NCI-H510A treated with DMSO at 0.1 percent for 48 hours (cell line): Measurements from ENCODE around the gene PRPF40B.
A peak's percentile ranks its signal among the peaks of the same experiment; 100 is the strongest.

ENCODE experiments used
- DNase-seq: peaks from one replicate; lab custom pipeline; 2025; lab: John Stamatoyannopoulos, UW

PRPF40B gene

DNA sequence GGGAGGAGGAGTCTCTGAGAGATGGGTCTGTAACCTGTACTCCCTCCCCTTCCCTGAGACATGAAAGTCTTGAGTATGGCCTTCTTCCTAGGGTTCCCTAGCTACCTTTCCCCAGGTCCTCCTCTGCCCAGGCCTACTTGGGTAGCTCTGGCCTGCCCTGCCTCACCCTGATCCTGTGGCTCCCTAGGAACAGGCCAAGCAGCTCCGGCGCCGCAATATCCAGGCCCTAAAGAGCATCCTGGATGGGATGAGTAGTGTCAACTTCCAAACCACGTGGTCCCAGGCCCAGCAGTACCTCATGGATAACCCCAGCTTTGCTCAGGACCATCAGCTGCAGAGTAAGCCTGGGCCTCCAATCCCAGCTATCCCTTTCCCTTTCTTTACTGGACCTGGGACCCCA, 12.3 kb downstream of the PRPF40B start:
- DNase-seq = no peak

DNA sequence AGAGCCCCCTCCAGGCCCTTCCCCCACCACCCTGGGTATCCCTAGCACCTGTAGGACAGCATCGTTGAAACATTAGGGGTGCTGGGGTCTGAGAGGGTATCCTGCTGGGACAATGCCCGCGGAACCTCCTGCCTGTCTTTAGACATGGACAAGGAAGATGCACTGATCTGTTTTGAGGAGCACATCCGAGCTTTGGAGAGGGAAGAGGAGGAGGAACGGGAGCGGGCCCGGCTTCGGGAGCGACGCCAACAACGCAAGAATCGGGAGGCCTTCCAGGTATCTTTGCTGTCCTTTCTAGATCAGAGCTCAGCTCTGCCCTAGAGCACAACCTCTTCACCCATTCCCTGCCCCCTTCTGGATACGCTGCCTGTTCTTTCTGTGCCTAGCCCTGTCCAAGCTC, 13.2 kb downstream of the PRPF40B start:
- no peak for DNase-seq

DNA sequence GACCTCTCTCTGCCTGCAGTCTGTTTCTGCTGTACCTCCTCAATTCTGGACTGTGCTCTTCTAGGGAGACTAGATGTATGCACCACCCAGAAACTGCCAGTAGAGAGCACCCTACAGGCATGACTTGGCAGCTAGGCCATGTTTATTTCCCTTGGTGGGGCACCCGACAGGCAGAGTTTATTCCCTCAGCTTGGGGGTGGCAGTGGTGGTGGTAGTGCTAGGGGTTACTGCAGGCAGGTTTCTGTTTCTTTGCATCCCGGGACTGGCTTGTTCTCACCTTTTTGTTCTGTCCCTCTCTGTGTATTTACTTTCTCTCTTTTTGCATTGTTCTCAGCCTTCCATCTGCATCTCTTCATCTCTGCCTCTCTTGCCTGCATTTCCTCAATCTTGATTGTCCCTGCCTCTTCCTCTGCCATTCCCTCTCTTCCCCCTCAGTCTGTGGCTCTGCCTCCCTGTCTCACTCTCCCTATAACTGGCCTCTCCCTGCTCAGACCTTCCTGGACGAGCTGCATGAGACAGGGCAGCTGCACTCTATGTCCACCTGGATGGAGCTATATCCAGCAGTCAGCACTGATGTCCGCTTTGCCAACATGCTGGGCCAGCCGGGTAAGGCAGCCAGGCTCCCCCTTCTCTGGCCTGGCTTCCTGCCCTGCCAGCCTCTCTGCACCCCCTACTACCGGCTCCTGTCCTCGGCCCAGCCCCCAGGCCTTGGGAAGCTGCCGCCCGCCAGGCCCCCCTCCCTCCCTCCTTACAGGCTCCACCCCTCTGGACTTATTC, 13.8 kb downstream of the PRPF40B start:
- DNase-seq = peak; percentile 69

DNA sequence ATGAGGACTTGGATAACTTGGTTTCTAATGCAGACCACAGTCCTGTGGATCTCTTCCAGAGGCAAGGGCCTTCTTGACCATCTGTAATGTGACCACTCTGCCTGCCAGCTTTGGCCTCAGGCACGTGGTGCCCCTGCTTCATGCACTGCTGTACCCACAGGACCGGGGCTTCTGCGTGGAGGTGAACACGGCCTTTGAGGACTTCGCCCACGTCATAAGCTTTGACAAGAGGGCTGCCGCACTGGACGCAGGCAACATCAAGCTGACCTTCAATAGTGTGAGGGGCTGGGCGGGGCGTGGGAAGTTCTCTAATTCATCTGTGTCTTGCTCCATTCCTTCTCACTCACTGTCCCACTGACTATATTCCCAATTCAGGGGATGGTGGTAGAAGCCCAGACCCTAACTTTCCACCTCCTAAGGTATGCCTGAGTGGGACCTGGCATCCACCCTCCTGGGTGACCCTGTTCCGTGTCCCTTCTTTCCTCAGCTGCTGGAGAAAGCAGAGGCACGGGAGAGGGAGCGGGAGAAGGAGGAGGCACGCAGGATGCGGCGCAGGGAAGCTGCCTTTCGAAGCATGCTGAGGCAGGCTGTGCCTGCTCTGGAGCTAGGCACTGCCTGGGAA, 18.5 kb downstream of the PRPF40B start:
- no peak for DNase-seq

DNA sequence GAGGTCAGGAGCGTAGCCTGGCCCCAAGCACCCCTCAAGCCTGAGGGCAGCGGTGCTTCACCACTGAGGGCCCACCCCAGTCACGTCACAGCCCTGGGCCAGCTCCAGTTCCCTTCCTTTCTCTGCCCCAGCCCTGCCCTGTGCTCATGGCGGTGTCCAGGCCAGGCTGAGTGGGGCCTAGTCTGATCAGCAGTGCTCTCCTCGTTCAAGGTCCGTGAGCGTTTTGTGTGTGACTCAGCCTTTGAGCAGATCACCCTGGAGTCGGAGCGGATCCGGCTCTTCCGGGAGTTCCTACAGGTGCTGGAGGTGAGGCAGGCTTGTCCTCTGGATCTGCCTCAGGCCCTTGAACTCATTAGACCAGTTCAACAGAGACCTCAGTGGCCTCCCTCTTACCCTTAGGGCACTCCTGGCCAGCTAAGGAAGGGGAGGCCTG, 19.0 kb downstream of the PRPF40B start:
- no peak for DNase-seq

DNA sequence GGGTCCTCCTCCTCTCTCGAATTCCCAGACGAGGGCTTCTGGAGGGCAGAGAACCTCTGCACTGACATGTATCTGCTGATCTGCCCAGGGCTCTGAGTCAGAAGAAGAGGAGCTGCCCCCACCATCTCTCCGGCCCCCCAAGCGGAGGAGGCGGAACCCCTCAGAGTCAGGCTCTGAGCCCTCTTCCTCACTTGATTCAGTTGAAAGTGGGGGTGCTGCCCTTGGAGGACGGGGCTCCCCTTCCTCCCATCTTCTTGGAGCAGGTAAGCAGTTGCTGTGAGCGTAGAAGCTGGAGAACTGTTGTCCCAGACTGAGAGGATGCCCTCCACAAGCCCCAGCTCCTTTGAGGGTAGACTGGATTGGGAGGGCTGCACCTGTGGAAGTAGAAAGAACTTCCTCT, 19.8 kb downstream of the PRPF40B start:
- no peak for DNase-seq

DNA sequence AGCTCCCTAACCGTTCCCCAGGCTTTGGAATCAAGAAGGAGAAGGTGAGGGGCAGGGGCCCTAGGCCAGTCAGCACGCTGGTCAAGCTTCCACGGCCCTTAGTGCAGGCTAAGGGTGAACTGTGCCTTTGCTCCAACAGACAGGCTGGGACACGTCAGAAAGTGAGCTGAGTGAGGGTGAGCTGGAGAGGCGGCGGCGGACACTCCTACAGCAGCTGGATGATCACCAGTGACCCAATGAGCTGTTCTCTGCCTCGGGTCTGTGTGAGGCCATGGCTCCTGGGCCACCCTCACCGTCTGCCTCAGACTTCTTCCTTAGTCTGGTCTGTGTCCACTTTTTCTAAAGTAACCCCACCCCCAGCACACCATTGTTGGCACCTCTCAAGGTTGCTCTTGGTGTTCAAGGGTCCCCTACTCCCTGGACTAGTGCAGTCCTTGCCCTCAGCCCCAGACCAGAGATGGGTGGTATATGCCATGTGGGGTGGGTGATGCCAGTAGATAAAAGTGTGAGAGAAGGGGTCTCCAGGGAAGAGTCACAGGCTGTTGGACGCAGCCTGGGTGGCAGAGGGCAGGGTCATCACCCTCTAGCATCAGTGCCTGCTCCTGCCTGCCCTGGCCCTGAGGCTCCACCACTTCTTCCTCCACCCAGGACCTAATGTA, 20.7 kb downstream of the PRPF40B start:
- no peak for DNase-seq

DNA sequence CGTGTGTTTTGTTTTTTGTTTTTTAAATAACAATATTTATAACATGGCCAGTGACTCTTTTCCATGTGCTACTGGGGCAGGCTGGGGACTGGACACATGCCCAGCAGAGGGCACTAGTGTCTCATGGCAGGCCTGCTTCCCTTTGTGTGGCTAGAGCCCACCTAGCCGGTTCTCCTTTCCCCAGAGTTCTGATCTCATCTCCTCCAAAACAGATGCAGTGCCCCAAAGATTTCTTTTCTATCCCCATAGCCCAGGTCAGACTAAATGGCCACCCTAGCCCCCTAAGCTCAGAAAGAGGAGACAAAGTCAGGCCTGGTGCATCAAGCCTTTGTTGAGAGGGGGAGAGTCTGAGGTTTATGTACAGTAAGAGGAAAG, 21.2 kb downstream of the PRPF40B start:
- DNase-seq = peak; percentile 75

DNA sequence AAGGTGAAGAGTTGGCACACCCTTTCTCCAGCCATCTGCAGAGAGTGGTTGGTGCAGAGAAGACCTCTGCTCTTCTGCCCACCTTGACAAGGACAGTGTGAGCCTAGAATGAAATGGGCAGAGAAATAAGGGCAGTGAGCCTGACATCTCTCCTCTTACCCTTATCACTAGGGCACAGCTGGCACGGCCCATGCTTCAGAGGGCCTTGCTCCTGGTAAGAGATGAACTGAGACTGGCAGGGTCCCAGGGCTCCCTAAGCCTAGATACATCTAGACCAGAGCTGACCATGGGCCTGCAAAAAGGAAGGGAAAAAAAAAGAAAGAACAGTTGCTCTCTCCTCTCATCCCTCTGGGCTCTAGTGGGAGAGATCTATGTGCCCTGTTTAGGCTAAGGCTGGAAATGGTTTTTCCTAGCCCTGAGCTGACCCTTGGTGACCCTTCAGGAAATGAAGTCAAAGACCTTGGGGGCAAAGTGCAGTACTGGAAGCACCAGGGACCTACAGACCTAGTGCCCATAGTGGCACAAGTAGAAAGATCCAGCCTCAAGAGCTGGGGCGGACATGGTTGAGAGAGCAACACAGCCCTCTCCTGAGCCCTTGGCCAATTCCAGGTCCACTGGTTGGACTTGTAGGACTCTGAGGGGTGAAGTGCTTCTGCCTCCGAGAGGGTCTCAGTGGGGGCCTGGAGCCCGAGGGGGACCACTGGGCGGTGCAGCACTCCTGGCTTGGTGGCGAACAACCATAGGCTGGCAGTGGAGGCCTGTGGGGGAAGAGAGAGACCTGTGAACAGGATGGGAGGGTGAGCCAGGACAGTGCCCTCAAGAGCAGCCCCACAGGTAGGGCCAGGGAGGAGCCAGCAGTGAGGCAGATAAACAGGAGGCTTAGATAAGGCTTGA, 22.0 kb downstream of the PRPF40B start:
- DNase-seq = no peak

DNA sequence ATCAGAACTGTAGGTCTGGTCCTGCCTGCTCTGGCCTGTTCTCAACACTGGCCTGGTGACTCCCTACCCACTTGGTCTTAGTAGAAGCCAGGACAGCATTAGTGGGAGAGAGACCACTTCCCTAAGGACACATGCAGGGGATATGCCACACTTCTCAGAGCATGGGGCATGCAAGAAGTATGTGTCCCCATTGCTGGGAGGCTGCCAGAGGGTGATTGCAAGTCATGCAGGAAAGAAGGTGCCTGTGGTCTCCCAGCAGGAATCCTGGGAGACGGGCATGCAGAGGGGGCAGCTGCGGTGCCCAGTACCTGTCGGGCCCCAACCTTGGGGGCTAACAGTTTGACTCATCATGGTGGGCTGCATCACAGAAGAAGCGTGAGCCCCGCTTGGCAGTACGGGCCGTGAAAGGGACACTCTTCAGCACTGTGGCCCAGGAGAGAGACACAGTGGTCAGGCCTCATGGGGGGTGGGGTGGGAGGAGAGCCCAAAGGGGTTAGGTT, 23.0 kb downstream of the PRPF40B start:
- DNase-seq = no peak

DNA sequence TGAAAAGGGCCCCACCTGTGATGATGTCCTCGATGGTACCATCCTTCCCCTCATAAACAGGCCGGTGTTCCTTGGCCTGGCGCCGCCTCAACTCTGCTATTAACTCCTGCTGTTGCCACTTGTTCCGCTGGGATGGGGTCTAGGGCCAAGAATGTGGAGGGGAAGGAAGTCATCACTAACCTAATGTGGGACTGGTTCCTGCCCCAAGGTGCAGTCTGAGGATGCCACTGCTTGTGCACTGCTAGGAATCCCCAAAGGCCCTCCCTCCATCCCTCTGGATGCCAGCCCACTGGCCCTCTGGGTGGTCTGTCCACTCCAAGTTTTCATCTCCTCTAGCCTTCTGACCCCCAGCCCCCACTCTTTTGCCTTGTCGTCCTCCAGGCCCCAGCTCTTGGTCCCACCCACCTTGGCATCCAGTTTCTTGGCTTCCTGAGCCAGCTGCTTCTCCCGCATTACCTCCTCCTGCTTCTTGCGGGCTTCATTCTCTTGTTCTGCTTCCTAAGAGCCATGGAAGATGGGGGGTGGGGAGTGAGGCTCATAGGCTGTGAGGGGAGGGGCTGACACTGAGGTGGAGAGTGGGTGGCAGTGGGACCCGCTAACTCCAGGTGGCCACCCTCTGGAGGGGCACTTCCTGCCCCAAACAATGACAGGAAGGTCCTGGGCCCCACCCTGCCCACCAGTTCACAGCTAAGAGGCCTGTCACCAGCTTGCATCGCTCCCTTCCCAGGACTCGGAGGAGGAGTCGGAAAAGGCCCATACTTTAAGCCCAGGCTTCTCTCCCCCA, 23.7 kb downstream of the PRPF40B start:
- no peak for DNase-seq

DNA sequence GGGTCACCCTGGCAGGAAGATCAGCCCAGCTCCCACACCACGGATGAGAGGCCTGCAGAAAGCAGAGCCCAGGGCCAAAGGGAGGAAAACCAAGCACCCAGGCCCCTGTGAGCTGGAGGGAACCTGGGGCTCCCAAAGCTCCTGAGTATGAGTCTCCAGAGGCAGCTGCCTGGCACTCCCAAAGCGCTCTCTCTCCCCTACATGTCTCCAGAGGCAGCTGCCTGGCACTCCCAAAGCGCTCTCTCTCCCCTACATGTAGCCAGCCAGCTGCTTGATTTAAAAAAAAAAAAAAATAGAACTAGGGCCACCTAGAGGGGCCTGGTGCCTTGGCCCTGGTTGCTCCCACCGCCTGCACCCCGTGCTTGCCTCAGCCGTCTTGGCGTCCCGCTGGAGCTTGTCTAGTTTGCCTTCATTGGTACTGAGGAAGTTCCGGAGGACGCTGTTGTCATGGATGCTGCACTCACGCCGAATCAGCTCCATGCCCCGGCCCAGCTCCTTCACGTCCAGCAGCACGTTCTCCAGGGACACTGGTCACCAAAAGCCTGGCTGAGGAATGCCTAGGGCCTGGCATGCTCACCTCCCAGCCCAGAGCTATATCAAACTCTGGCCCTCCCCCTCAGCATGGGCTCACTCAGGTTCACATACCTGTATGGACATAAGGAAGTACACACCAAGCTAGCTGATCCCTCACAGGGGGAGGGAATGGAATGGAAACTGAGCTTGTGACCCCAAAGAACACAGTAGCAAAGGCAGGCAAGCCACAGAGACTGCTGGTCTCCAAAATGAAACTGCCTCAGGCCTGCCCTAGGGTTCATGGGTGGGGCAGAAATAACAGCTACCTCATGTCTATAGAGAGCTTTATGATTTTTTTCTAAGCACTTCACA, 24.7 kb downstream of the PRPF40B start:
- DNase-seq = no peak

DNA sequence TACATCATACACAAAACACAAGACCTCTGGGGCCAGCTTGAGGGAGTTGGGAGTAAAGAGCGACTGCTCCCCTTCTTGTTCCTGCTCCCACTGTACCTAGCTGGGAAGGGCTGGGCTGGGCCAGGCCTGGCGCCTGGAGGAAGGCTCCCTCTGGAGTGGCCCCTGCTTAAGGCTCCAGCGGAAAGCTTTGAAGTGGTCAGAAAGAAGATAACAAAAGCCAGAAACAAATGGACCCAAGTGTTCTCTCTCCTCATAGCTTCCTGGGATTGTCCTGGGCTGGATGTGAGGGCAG, 25.3 kb downstream of the PRPF40B start:
- DNase-seq = no peak

DNA sequence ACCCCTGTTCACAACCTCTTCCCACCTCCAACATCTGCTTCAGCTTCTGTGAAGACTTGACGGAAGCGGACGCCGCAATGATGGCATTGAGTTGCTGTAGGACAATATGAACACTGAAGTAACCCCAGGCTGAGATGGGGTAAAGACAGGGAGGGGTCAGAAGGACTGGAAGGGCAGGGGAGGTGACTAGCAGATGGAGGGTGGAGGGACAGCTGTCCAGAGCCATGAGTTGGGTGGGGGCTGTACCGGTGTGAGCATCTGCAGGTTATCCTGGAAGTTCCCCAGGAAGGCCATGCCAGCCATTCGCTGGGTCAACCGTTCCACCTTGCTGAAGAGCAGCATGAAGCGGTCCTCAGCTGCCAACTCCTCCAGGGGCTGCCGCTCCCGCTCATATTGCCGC, 26.1 kb downstream of the PRPF40B start:
- DNase-seq = no peak

DNA sequence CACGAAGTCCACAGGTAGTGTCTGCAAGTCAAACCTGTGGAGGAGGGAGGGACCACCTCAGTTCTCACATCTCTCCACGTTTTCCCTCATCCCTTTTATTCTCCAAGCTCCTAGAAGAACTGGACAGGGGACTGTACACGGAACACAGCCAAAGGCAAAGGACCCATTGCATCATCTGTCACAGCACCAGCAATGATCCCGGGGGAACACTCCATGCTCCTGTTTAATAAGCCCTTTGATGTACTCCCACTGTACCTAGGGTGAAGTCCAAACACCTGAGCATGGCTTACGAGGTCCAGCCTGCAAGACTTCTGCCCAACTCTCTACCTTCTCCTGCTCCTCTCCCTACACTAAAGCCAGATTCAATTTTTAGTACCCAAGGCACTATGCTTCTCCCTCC, 26.5 kb downstream of the PRPF40B start:
- DNase-seq = no peak

DNA sequence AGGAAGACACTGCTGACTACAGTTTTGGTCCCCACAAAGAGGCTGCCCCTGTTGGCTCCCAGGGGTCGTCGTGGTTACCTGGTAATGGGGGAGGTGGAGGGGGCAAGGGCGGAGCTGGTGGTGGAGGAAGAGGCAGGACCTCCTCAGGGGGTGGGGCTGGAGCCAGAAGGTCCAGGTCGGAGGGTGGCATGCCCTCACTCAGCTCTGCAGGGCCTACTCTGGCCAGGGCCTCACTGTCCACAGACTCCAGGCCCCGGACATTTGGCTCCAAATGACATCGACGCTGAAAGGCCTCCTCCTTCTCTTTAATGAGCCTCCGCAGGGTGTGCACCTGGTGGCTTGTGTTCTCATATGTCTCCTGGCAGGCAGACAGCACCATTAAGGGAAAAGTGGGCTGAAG, 28.5 kb downstream of the PRPF40B start:
- no peak for DNase-seq

DNA sequence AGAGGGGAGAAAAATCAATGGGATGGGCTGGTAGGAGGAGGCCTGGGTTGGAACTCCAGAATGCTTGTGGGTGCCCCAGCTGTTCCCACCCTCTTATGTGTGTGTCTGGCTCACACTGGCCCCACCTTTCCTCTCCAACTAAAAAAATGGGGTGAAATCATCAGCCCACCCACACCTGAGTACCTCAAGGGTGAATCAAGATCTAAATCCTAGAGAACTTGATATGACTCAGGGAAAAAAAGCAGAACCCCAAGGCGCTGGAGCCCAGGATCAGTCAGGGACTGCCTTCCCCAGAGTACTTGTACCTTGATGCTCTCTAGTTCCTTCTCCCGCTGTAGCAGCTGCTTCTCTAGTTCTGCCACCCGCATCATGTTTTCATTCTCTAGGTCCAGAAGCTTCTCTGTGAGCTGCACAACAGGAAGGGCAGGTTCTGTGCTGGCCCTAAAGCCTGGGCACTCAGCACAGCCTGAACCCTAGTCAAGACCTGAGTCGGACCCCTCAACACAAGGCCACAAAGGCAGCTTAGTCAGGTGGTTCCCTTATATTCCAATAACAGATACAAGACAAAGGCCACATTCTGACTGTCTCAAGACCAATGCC, 29.7 kb downstream of the PRPF40B start:
- no peak for DNase-seq

DNA sequence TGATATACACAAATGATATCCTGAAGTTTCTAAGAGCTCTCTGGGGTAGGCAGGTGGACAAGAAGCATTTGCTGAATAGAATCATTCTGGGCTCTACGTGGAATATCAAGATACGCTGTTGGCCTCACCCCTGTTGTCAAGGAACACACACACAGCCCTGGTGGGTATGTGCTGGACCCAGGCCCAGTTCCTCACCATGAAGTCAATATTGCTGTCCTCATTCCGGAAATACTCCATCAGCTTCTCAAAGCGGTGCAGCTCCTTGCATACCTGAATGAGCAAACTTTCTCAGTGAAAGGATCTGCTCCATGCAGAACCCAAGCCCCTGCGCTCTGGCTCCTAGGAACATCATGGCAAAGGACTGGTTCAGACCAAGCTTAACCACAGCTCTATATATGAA, 31.4 kb downstream of the PRPF40B start:
- DNase-seq = no peak

DNA sequence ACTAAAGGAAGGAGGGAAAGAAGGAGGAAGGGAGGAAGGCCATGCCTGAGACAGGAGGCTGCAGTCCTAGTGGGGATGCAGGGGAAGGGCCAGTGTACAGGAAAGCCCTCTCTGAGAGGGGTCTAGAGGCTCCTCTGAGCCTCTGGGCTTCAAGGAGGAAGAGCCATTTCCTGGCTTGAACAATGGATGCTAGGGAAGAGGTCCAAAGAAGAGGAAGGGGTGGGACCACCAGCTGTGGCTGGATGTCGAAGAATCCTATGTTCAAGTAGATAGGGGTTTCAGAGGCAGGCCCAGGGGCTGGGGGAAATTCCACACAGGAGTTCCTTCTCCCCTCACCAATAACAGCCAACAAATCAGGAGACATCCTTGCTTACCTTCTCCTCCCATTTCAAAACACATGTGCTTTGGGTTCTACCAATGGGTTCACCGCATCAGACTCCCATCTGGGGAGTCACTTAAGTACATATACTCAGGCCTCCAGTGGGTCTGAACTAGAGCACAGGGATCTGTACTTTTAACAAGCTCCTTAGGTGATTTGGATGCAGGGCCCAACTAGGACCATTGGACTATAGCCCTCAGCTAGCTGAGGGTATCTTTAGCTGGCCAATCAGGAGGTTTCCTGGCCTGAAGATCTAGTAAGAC, 32.4 kb downstream of the PRPF40B start:
- no peak for DNase-seq

DNA sequence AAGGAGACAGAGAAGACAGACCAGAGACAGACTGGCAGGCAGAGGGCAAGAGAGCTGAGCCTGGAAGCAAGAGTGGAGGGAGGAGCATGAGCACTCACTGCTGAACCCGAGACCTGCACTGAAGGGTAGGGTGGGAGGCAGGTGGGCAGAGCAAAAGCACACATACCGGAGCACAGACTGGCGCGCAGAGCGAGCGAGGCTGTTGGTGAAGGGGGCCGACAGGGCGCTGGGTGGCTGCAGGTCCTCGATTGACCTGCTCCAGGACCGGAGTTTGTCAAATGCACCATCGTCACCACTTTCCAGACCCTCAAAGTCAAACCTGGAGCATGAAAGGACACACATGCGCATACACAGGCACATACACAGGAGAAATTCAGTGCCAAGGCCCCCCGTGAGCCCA, 34.9 kb downstream of the PRPF40B start:
- no peak for DNase-seq
